ENCODE data around the gene GALNT3. TPM values are rescaled to one million over a fixed set of nuclear protein-coding genes. Genes with fewer than 3 reads are reported as not detected.

The GALNT3 gene
- total and polyA plus RNA-seq, 2 of the 13 experiments (the other 11 are each of a cell fraction or from before 2014, with no cell fraction given): 0.29 to 0.30 TPM

GRCh38 chr2:165716091-165716490, 78.0 kb downstream of the GALNT3 start (continued):
- TF ChIP-seq PBX2 (CRISPR knock-in tag; IDR thresholded peaks at IDR 0.05) (no peak), ZNF670 (CRISPR knock-in tag; IDR thresholded peaks at IDR 0.05; ENCODE audit: borderline replicate concordance) (no peak), ZNF512B (CRISPR knock-in tag; IDR thresholded peaks at IDR 0.05; ENCODE audit: borderline replicate concordance) (no peak), ZHX1 (CRISPR knock-in tag; IDR thresholded peaks at IDR 0.05; ENCODE audit: low read depth) (no peak)

DNA sequence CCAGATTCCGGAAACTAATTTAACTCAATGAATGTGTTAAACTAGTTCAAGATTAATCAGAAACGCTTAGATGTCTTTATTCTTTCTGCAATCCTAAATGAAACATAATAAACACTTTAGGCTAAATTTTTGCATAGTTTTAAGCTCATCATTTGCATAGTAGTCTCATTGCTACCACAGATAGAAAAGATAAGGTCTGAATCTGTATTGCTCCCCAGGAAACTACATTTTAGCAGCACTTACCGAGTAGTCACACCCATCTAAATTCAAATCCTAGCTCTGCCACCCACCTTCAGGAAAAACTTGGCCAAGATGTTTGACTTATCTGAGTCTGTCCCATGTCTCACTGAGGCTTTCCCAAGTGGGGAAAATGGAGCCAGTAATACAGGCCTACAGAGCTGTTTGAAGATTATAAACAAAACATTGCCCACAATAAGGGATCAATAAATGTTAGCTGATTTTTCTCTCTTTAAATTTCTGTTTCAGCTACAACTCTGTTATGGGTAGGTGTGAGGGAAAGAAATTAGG, 87.0 kb downstream of the GALNT3 start:
- FAIRE-seq: no peak
- H3K36me3 ChIP-seq (replicated peaks in 1 of 2; ENCODE audit: control insufficient read depth in 1 of 2, insufficient read depth in 2 of 2, low read length in 2 of 2): no peaks in the 10 kb centered on the region
- H3K4me2 ChIP-seq (ENCODE audit: low read depth, low read length): no peak overlapping the region
- H3K79me2 ChIP-seq (ENCODE audit: insufficient read depth, low read length): no peaks in the 10 kb centered on the region
- no TSS peak for BruUV-seq (replicated peaks)
- in situ Hi-C loops (cut with HindIII; ENCODE audit: extremely low pct_ligation_motif_present, low pct_unique_long_range_greater_than_20kb): no loop called here
- DNase-seq (ENCODE audit: low spot score): no peak
- intact Hi-C loops (cut with micrococcal nuclease; ENCODE audit: unreplicated experiment): no loop called here
- no peak for ATAC-seq
- POLR2A ChIA-PET: no interaction called here
- no peak overlapping the region for H3K9ac ChIP-seq (ENCODE audit: insufficient read depth, low read depth, low read length)
- no peaks in the 10 kb centered on the region for H3K9me3 ChIP-seq (ENCODE audit: low read length)
- CTCF ChIA-PET (ENCODE audit: low intra/inter-chr PET ratio, low total read pairs): no interaction called here
- no peaks in the 10 kb centered on the region for H3K27me3 ChIP-seq (ENCODE audit: control insufficient read depth in 1 of 2, insufficient read depth in 2 of 2, low read length in 2 of 2)
- 7% methylated on average over 3 of the region's 3 CpGs for WGBS (ENCODE audit: low lambda C conversion rate)
- no peak overlapping the region for H2AFZ ChIP-seq (ENCODE audit: low read length)
- H3K27ac ChIP-seq (ENCODE audit: extremely low read length, insufficient read depth, low read length): no peak overlapping the region
- H4K20me1 ChIP-seq (ENCODE audit: insufficient read depth, low read length): no peaks in the 10 kb centered on the region
- TF ChIP-seq ZNF558 (CRISPR knock-in tag; IDR thresholded peaks at IDR 0.05; ENCODE audit: borderline replicate concordance): no peak
- no peak for TF ChIP-seq PBX2 (CRISPR knock-in tag; IDR thresholded peaks at IDR 0.05)
- no peak for TF ChIP-seq ARID5B (CRISPR knock-in tag; IDR thresholded peaks at IDR 0.05)
- TF ChIP-seq GATAD2A (CRISPR knock-in tag; IDR thresholded peaks at IDR 0.05): no peak
- TF ChIP-seq BORCS8-MEF2B (CRISPR knock-in tag; IDR thresholded peaks at IDR 0.05): no peak
- no peak overlapping the region for H3K4me3 ChIP-seq (replicated peaks in 1 of 3; ENCODE audit: insufficient read depth in 1 of 3, low read depth in 2 of 3, low read length in 3 of 3)
- H3K4me1 ChIP-seq (ENCODE audit: insufficient read depth, low read length): no peaks in the 10 kb centered on the region

All from HepG2 (cell line).